ENCODE measurements around the gene PGLYRP2.
A peak's percentile ranks its signal among the peaks of the same experiment; 100 is the strongest.

PGLYRP2 gene

DNA sequence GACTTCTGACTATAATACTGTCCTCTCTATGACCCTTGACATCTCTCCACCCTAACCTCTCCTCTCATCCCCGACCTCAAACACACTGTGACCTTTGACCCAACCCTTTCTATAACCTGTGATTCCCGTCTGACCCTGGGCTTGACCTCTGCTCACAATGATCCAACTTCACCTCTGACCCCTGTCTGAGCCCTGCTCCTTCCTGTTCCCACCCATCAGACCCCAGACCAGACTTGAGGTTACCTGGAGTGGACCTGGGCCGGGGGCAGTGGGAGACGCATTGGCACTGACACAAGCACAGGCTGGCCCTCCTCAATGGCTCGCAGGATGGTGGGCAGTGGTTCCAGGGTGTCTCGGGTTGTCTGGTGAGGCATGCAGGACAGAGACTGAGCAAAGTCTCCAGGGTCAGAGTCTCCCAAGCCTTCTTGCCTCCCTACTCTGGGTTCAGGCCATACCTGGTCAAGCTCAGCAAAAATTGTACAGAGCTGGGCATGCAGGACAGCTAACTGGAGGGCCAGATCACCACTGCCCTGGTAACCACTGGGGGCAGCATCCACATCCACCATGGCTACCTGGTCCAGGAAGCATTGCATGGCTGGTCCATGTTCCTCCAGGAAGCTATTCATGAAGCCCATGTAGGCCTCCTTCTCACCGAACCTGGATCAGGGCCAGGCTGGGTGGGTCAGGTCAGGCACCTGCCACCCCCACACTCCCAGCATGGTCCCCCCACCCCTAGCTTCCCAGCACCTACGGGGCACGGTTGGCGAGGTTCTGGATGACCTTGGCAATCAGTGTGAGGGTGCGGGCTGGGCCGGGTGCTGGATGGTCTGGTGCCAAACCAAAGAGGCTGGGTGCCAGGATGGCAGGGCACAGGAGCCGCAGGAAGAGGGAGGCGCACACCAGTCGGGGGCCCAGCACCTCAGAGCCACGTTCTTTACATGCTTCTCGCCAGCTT is 25.1 kb downstream of the PGLYRP2 start:
- no peak for TF ChIP-seq SUZ12 (IDR thresholded peaks at IDR 0.05)
- TF ChIP-seq BHLHE40 (IDR thresholded peaks at IDR 0.05; ENCODE audit: borderline replicate concordance): no peak
- TF ChIP-seq L3MBTL2 (conservative IDR thresholded peaks at IDR 0.05): no peak
- TF ChIP-seq ARNT (IDR thresholded peaks at IDR 0.05): no peak
- TF ChIP-seq LEF1 (IDR thresholded peaks at IDR 0.05; ENCODE audit: borderline replicate concordance): no peak
- TF ChIP-seq NFRKB (IDR thresholded peaks at IDR 0.05): no peak
- TF ChIP-seq SP1 (IDR thresholded peaks at IDR 0.05): no peak
- TF ChIP-seq FOXM1 (IDR thresholded peaks at IDR 0.05; ENCODE audit: borderline replicate concordance): no peak
- no peak for TF ChIP-seq HDGF (IDR thresholded peaks at IDR 0.05; ENCODE audit: borderline replicate concordance)
- no peak for TF ChIP-seq ZNF384 (IDR thresholded peaks at IDR 0.05)
- TF ChIP-seq, protein P1, sequence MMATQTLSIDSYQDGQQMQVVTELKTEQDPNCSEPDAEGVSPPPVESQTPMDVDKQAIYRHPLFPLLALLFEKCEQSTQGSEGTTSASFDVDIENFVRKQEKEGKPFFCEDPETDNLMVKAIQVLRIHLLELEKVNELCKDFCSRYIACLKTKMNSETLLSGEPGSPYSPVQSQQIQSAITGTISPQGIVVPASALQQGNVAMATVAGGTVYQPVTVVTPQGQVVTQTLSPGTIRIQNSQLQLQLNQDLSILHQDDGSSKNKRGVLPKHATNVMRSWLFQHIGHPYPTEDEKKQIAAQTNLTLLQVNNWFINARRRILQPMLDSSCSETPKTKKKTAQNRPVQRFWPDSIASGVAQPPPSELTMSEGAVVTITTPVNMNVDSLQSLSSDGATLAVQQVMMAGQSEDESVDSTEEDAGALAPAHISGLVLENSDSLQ (IDR thresholded peaks at IDR 0.05): no peak
- TF ChIP-seq ELF4 (IDR thresholded peaks at IDR 0.05): no peak
- no peak for TF ChIP-seq FOXK2 (IDR thresholded peaks at IDR 0.05)
- no peak for TF ChIP-seq FOXA1 (IDR thresholded peaks at IDR 0.05)
- ChIA-PET POLR2A (no interaction called here), CTCF (no interaction called here)
- no peak for DNase-seq (ENCODE audit: extremely low spot score)

DNA sequence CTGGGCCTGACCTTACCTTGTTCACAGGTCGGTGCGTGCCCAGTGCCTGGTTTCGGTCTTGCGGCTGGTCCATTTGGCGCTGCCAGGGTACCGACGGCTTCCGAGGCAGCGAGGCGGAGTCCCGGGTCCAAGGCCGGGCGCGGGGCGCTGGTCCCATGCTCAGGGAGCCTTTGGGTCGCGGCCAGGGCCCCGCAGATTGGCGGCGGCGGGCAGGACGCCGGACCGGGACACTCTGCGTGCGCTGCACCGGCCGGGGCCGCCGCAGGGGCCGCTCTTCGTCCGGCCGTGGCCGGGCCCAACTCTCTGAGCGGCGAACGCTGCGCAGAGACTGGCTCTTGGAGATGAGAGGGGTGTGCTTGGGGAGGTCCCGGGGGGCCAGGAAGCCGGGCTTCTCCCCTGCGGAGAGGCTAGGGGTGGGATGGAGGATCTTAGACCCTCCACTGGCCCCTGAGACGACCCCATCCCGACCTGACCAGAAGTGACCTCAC is 26.2 kb downstream of the PGLYRP2 start:
- CTCF ChIA-PET: interaction anchor here (0.6 to 1.3 kb wide), 3 partner anchors 95 to 202 kb away, joined by 3 to 4 read pairs (median 3); no protein-coding TSS in a partner anchor

DNA sequence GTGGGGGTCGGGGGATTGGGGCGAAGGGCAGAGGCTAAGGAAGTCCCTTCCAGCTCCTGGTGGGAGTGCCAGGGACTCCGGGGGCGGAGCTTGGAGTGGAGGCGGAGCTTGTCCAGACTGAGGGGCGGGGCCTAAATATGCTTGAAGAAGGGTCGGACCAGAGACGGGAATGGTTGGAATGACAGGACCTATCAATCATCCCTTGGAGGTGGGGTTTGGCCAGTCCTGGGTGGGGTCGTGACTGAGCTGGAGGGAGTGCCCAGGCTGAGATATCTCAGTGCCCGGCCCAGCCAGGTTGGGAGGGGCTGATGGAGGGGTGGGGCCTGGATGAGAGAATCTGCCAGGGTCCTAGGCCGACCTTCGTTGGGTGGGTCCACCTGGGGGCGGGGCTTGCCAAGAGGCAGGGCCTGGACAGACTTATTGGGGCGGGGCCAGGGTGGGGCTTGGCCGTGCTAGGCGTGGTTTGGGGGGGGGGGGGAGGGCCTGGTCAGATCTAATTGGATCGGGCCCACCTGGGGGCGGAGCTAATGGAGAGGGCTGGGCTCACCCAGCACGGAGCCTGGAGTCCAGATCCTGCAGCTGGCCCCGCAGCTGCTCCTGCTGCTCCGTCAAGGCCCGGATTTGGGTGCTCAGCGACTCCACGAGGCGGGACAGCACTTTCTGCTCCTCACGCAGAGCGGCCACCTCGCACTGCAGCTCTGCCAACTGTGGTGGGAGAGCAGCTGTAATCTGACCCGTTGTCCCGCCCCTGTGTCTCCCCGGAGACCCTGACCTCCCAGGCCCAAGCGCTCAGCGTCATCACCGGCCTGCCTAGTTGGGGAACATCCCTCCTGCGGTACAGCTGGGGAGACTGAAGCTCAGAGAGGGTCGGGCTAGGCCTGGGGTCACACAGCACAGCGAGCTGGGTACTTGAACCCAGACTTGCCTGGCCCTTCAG is 26.9 kb downstream of the PGLYRP2 start:
- TF ChIP-seq, protein P1 (IDR thresholded peaks at IDR 0.05): peak; percentile 98
- no peak for TF ChIP-seq TARDBP (IDR thresholded peaks at IDR 0.05)
- ChIA-PET CTCF (interaction anchor here (0.6 to 1.3 kb wide), 5 partner anchors 11 to 764 kb away, joined by 3 to 4 read pairs (median 3); no protein-coding TSS in a partner anchor), POLR2A (interaction anchor here (0.8 to 1.7 kb wide), 7 partner anchors 9 to 33 kb away, joined by 3 to 10 read pairs (median 4); partner anchors contain the start of genes AKAP8L and PGLYRP2)
- DNase-seq (ENCODE audit: extremely low spot score): peak; percentile 98

More for the DNA sequence above, 26.2 kb downstream of the PGLYRP2 start:
- POLR2A ChIA-PET: interaction anchor here (1.7 kb wide), 1 partner anchor 34 kb away, joined by 10 read pairs; the partner anchor contains the start of gene AKAP8L
- TF ChIP-seq SUZ12 (IDR thresholded peaks at IDR 0.05): no peak
- TF ChIP-seq L3MBTL2 (conservative IDR thresholded peaks at IDR 0.05): no peak
- no peak for TF ChIP-seq FOXA1 (IDR thresholded peaks at IDR 0.05)
- TF ChIP-seq NFRKB (IDR thresholded peaks at IDR 0.05): no peak
- TF ChIP-seq FOXM1 (IDR thresholded peaks at IDR 0.05; ENCODE audit: borderline replicate concordance): no peak
- no peak for TF ChIP-seq ELF4 (IDR thresholded peaks at IDR 0.05)
- TF ChIP-seq TARDBP (IDR thresholded peaks at IDR 0.05): no peak
- TF ChIP-seq FOXK2 (IDR thresholded peaks at IDR 0.05): no peak
- TF ChIP-seq SP1 (IDR thresholded peaks at IDR 0.05): no peak
- TF ChIP-seq LEF1 (IDR thresholded peaks at IDR 0.05; ENCODE audit: borderline replicate concordance): no peak
- TF ChIP-seq BHLHE40 (IDR thresholded peaks at IDR 0.05; ENCODE audit: borderline replicate concordance): no peak
- TF ChIP-seq, protein P1 (IDR thresholded peaks at IDR 0.05): no peak
- TF ChIP-seq CTBP1 (IDR thresholded peaks at IDR 0.05; ENCODE audit: borderline replicate concordance): no peak
- TF ChIP-seq ARNT (IDR thresholded peaks at IDR 0.05): no peak
- TF ChIP-seq HDGF (IDR thresholded peaks at IDR 0.05; ENCODE audit: borderline replicate concordance): no peak
- no peak for TF ChIP-seq ZNF384 (IDR thresholded peaks at IDR 0.05)
- no peak for DNase-seq (ENCODE audit: extremely low spot score)

DNA sequence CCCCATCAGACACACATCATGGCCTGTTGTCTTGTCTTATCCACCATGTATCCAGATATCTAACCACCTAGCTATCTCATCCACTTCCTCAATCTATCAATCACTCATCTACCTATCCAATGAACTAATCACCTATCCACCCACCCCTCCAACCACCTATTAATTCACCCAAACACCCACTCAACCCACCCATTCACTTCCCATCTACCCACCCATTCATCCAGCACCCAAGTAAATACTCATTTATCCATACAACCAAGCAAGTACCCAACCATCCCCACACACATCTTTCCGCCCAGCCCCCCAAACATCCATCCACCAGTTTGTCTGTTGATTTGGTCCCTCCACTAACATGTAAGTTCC is 28.8 kb downstream of the PGLYRP2 start:
- DNase-seq (ENCODE audit: extremely low spot score): no peak
- POLR2A ChIA-PET: no interaction called here
- CTCF ChIA-PET: no interaction called here
- no peak for TF ChIP-seq NFRKB (IDR thresholded peaks at IDR 0.05)
- no peak for TF ChIP-seq FOXK2 (IDR thresholded peaks at IDR 0.05)
- no peak for TF ChIP-seq ZNF384 (IDR thresholded peaks at IDR 0.05)
- no peak for TF ChIP-seq SUZ12 (IDR thresholded peaks at IDR 0.05)
- no peak for TF ChIP-seq ARNT (IDR thresholded peaks at IDR 0.05)
- TF ChIP-seq TARDBP (IDR thresholded peaks at IDR 0.05): no peak
- TF ChIP-seq FOXA1 (IDR thresholded peaks at IDR 0.05): no peak
- no peak for TF ChIP-seq ELF4 (IDR thresholded peaks at IDR 0.05)
- TF ChIP-seq FOXM1 (IDR thresholded peaks at IDR 0.05; ENCODE audit: borderline replicate concordance): no peak
- TF ChIP-seq, protein P1 (IDR thresholded peaks at IDR 0.05): no peak
- TF ChIP-seq BHLHE40 (IDR thresholded peaks at IDR 0.05; ENCODE audit: borderline replicate concordance): no peak
- no peak for TF ChIP-seq CTBP1 (IDR thresholded peaks at IDR 0.05; ENCODE audit: borderline replicate concordance)
- no peak for TF ChIP-seq L3MBTL2 (conservative IDR thresholded peaks at IDR 0.05)
- TF ChIP-seq SP1 (IDR thresholded peaks at IDR 0.05): no peak
- no peak for TF ChIP-seq LEF1 (IDR thresholded peaks at IDR 0.05; ENCODE audit: borderline replicate concordance)
- no peak for TF ChIP-seq HDGF (IDR thresholded peaks at IDR 0.05; ENCODE audit: borderline replicate concordance)

Measured in HEK293T (cell line).